IPS DF 4.7 (cell line): ENCODE results near the gene GATA5.

ENCODE experiments used
- DNase-seq: peaks from one replicate; pipeline ENCODE4 v3.0.0-alpha.2; 2013; ENCODE audit warnings: low spot score; ENCODE audit errors: extremely low read depth

The GATA5 gene

DNA sequence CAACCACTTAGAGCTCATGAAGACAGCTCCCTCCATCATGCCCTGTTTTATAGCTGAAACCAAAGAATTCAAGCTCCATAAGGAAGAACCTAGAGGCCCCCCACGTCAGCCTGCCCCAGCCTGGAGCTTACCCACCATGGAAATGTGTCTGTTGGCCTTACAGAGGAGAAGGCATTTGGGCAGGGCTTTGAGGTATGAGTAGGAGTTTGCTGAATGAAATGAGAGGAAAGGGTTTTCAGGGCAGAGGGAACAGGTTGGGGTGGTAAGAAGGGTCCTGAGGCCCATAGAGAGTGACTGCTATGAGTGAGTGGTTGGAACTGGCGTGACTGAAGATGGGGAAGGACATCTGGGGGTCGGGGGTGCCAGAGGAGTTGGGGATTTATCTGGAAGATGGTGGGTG lies 12.7 kb upstream of the GATA5 start:
- no peak for DNase-seq

DNA sequence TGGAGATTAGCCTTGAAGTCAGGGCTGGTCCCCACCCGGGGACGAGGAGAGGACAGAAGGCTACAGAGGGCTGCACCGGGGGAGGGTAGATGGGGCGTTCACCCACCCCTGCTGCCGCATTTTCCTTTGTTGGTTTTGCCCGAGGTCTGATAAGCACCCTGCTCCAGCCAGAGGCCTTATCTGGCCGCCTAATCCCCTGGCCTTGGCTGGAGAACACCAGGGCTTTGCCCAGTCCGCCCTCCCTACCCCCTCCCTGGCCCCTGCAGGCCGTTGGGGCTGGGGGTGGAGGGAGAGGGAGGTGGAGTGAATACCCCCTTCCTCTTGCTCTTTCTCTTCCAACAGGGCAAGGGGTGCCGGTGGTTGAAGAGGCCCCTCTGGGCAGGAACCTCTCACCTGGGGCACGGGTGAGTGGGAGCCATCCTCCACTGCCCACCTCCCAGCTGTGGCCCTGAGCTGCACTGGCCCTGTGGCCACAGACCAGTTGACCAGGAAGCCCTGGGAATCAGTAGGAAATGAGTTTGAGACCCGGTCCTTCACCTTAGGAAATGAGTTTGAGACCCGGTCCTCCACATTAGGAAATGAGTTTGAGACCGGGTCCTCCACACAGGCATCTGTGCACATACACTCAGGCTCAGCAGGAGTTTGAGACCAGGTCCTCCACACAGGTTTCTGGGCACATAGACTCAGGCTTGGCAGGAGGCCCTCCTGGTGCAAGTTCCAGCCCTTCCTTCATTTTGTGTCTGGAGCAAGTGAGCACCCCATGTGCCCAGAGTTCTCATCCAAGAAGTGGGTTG lies 12.0 kb upstream of the GATA5 start:
- no peak for DNase-seq

GRCh38 chr20:62487118-62487517 lies 11.3 kb upstream of the GATA5 start:
- no peak for DNase-seq

- no peak for DNase-seq
Observed at GRCh38 chr20:62486484-62486883, 10.7 kb upstream of the GATA5 start.

GRCh38 chr20:62485701-62486089 lies 9.9 kb upstream of the GATA5 start:
- no peak for DNase-seq

DNA sequence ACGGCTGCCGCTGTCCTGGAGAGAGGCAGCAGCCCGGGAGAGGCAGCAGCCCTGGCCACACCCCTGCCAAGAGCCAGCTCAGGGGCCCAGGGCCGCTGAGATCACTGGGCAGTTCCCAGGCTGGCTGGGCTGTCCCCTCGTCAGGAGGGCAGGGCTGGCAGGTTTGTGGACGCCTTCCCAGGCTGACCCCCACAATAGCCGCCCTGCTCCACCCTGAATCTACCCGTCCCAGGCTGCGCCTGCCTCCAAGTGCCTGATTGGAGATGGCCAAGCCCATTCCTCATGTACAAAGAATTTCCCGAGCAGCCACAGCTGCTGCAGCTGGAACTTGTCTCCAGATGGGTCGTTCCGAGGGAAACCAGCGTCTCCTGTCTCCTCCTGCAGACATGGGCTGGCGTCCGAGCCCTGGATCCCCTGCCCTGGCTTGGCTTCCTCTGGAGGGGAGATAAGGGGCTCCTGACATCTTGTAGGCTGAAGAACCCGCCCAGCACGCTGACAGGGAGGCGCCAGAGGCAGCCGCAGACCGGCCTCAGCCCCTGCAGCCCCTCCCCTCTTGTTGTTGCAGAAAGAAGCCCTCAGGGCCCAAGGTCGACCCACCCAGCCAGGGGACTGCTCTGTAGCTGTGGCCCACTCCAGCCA lies 9.4 kb upstream of the GATA5 start:
- DNase-seq = no peak

DNA sequence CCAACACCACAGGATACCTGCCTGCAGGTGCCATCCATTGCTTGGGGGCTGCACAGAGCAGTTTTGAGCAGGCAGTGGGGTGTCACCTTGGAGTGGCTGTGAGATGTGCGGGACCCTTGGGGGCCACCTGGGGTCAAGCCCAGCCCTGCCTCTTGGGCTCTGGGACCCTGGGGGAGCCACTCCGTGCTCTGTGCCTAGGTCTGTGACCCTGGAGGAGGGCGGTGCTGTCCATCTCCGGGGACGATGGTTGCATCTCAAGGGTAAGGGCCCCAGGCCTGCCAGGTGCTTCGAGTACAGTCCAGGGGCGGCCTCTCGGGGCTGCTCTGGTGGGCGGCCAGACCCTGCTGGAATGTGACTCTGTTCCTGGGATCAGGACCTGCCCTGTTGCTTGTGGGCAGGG lies 8.7 kb upstream of the GATA5 start:
- DNase-seq = no peak

GRCh38 chr20:62483613-62484458 lies 8.0 kb upstream of the GATA5 start:
- DNase-seq = no peak

DNA sequence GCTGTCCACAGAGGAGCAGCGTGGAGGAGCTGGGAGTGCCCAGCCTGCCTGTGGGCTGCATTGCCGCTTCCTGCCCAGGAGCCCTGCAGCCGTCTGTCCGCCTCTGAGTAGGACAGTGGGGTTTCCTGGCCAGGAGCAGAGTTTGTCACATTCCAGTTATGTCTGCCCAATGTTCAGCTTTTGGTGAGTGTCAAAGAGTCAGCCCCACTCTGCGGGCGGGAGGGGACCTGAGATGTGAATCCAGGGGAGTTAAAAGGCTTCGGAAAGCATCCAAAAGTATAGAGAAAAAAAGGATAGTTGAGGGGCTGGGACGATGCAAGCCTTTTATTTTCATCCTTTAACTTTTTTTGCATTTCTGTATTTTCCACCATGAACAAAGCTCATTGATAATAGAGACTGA lies 7.2 kb upstream of the GATA5 start:
- no peak for DNase-seq

GRCh38 chr20:62482146-62482809 lies 6.5 kb upstream of the GATA5 start:
- DNase-seq = no peak

- DNase-seq = no peak
Observed at GRCh38 chr20:62481425-62482145, 5.8 kb upstream of the GATA5 start.

- DNase-seq = no peak
Observed at GRCh38 chr20:62480318-62480717, 4.5 kb upstream of the GATA5 start.

GRCh38 chr20:62479656-62480055 lies 3.9 kb upstream of the GATA5 start:
- DNase-seq = no peak

DNA sequence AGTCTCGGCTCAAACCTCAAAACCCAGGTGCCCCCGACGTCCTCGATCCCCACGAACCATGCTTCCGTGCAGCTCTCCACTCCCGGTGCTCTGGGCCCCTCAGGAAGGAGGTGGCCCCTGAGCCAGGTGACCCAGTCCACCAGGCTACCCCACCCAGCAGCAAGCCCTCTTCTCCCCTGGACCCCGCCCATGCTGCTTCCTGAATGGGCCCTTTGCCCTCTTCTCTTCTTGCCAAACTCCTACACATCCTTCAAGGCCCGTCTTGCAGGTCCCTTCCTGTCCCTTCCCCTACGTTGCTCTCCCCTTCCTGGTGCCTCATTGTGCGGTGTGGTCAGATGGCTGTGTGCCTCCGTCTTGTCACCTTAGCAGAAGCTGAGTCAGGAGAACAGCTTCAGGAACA lies 3.4 kb upstream of the GATA5 start:
- no peak for DNase-seq

GRCh38 chr20:62477669-62478455 lies 2.1 kb upstream of the GATA5 start:
- no peak for DNase-seq

DNA sequence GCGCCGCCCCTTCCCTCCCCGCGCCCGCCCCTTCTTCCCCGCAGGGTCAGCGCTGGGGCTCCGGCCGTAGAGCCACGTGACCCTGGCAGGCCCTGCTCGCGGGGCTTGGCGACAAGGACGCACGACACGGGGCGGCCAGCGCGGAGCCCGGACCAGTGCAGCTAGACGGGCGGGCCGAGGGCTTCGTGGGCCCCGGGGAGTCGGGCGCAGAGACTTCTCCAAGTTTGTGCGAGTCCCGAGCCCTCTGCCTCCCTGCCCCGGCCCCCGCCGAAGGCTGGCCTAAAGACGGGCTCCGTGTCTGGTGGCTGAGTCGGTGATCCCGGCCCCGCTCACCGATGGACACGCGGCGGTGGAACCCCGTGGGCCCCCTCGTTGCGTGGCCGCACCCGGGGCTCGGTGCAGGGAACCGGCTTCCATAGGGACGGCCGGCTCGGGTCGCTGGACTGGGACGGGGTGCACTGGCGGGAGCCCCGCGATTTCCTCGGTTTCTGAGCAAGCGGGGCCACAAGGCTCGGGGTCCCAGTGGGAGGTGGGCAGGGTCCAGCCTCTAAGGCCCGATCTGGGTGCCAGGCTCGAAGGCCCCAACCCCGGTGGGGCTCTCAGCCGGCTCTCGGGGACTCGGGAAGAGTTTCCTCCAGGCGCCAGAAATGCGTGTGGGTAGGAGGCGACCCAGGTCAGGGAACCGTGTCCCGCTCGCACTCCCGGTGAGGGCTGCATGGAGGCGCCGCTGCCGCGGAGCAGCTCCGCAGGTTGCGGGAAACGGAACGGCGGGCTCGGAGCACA lies 452 bp upstream of the GATA5 start:
- no peak for DNase-seq

- DNase-seq = no peak
Observed at GRCh38 chr20:62475027-62475771, 596 bp downstream of the GATA5 start.

DNA sequence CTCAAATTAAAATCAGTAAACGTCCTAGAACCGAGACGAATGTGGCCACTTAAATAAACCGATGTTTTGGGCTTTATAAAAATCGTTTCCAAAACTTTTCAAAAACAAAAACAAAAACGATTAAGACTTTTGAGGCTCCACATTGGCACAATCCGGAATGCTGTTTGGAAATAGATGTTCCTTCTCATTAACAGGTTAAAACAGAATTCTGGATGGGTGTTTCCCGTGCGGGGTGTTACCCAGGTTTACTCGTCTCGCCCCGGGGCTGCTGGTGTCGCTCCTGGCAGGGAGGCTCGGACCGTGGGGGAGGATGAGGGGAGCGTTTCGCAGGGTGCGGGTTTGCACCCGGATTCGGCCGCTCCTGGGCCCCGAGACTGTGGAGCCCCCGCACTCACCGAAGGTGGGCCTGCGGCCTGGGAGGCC lies 1.2 kb downstream of the GATA5 start:
- no peak for DNase-seq
